Nephron progenitor cell (in vitro differentiated cells): ENCODE results near the gene MYO1H.

ENCODE experiments used
- DNase-seq: peaks from one replicate; pipeline ENCODE4 v3.0.0; 2021
- H3K27ac Mint-ChIP-seq: 2 replicates; pipeline ENCODE4 v1.8.0; 2021; ENCODE audit warnings: mild to moderate bottlenecking, moderate library complexity, mixed read lengths
- H3K27me3 Mint-ChIP-seq: 2 replicates; pipeline ENCODE4 v1.8.0; 2021; ENCODE audit warnings: mild to moderate bottlenecking, low read depth, mixed read lengths; ENCODE audit not compliant: poor library complexity
- H3K36me3 Mint-ChIP-seq: 2 replicates; pipeline ENCODE4 v1.8.0; 2021; ENCODE audit warnings: low read depth, mixed read lengths
- H3K4me1 Mint-ChIP-seq: 2 replicates; pipeline ENCODE4 v1.8.0; 2021; ENCODE audit warnings: mixed read lengths
- H3K4me3 Mint-ChIP-seq: 2 replicates; pipeline ENCODE4 v1.8.0; 2021; ENCODE audit warnings: mild to moderate bottlenecking, moderate library complexity, mixed read lengths
- H3K9me3 Mint-ChIP-seq: 2 replicates; pipeline ENCODE4 v1.8.0; 2021; ENCODE audit warnings: mild to moderate bottlenecking, moderate library complexity, mixed read lengths
- CTCF ChIP-seq: fragments of 200-600 bp; sonication (generic); IDR thresholded peaks from 2 replicates; pipeline ENCODE4 v1.5.0; 2021; ENCODE audit warnings: antibody characterized with exemption

MYO1H gene

DNA sequence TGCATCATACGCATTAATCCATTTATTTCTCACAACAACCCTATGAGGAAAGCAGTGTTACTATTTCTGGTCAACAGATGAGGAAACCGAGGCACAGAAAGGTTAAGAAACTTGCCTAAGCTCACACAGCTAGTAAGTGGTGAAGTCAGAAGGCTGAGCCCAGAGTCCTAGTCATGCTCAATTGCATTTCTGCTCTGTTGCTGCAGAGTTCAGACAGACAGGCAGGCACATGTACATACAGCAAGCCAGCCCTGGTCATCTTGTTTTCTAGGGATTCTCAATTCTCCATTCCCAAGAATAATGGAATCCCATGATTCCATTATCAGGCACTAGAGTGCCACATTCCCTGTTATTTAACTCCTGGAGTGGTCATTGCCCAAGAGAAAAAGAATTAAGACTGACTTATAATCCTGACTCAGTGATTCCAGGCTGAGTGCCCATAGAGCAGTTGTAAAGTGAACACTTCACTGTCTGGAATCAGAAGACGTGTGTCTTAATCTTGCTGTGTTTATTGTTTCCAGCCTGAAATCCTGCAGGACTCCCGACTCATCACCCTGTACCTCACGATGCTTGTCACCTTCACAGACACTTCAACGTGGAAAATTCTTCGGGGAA is 140.5 kb downstream of the MYO1H start:
- Mint-ChIP-seq H3K4me3 (no peak overlapping the region), H3K4me1 (no peaks in the 10 kb centered on the region), H3K27ac (no peak overlapping the region), H3K9me3 (no peaks in the 10 kb centered on the region), H3K36me3 (peaks cover 45% of the 10 kb centered on the region), H3K27me3 (no peaks in the 10 kb centered on the region)
- DNase-seq, result no peak
- no peak for TF ChIP-seq CTCF

DNA sequence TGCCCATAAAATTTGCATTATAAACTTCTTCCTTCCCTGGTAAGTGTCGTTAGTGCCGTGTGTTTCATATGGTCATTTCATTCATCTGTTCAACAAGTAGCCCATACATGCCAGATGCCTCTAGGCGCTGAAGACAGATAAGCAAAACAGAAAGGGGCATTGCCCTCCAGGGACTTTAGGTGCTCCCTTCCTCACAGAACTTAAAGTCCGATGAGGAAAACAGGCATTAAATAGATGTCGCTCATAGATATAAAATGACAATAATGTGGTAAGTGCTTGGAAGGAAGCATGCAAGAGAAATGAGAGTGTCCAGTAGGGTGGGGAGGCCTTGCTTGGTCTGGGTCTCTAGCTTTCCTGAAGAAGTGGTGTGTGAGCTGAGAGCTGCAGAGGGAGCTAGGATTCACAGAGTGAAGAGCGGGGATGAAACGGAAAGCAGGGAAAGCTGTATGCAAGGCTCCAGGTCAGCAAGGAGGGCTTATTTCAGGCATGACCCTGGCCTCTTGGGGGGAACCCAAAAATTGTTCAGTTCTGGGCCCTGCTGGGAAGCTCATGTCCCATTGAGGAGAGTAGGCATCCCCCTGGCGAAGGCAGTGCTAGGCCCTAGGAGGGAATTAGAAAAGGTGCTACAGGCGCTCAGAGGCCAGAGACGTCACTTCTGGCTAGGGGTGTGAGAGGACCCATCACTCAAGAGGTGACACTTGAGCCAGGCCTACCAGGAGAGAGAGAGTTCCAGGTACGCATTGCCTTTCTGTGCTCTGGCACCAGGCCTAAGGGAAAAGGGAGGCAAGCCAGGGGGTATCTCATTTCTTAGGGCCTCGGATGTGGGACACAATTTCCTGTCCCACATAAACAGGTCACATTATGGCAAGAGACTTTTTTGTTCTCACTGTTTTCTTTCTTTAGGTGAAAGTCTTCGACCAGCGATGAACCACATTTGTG is 141.6 kb downstream of the MYO1H start:
- Mint-ChIP-seq H3K36me3 (peaks cover 43% of the 10 kb centered on the region), H3K27me3 (no peaks in the 10 kb centered on the region), H3K4me3 (no peak overlapping the region), H3K4me1 (no peaks in the 10 kb centered on the region), H3K9me3 (no peaks in the 10 kb centered on the region), H3K27ac (no peak overlapping the region)
- no peak for TF ChIP-seq CTCF
- no peak for DNase-seq

GRCh38 chr12:109489955-109490565 is 142.4 kb downstream of the MYO1H start:
- no peak for TF ChIP-seq CTCF
- peaks cover 1% of the 10 kb centered on the region for H3K9me3 Mint-ChIP-seq
- DNase-seq, result no peak
- no peaks in the 10 kb centered on the region for H3K4me1 Mint-ChIP-seq
- H3K4me3 Mint-ChIP-seq, result no peak overlapping the region
- no peak overlapping the region for H3K27ac Mint-ChIP-seq
- no peaks in the 10 kb centered on the region for H3K27me3 Mint-ChIP-seq
- H3K36me3 Mint-ChIP-seq, result peaks cover 44% of the 10 kb centered on the region

- TF ChIP-seq CTCF, result no peak
- H3K4me3 Mint-ChIP-seq, result no peak overlapping the region
- no peak overlapping the region for H3K27ac Mint-ChIP-seq
- H3K9me3 Mint-ChIP-seq, result peaks cover 10% of the 10 kb centered on the region
- no peak for DNase-seq
- H3K27me3 Mint-ChIP-seq, result no peaks in the 10 kb centered on the region
- H3K4me1 Mint-ChIP-seq, result no peaks in the 10 kb centered on the region
- peaks cover 57% of the 10 kb centered on the region for H3K36me3 Mint-ChIP-seq
Observed at GRCh38 chr12:109491671-109492070, 144.0 kb downstream of the MYO1H start.

GRCh38 chr12:109492371-109492770 is 144.7 kb downstream of the MYO1H start:
- H3K4me1 Mint-ChIP-seq, result no peaks in the 10 kb centered on the region
- DNase-seq, result no peak
- H3K36me3 Mint-ChIP-seq, result peaks cover 61% of the 10 kb centered on the region
- peaks cover 10% of the 10 kb centered on the region for H3K9me3 Mint-ChIP-seq
- H3K4me3 Mint-ChIP-seq, result no peak overlapping the region
- no peak overlapping the region for H3K27ac Mint-ChIP-seq
- no peaks in the 10 kb centered on the region for H3K27me3 Mint-ChIP-seq
- TF ChIP-seq CTCF, result no peak
